Mucosa of descending colon (tissue), 3 donors: ENCODE data around the gene SLAIN1. TPM values are rescaled to one million over a fixed set of nuclear protein-coding genes. Genes with fewer than 3 reads are reported as not detected.

ENCODE experiments used
- ATAC-seq: fragments of 200-7000 bp; cut with Tn5 transposase; one replicate; pipeline ENCODE4 v1.9.1; 2020; ENCODE audit warnings: mild to moderate bottlenecking, moderate library complexity
- DNase-seq, 3 donors: peaks; one replicate each; pipeline ENCODE4 v3.0.0-alpha.2; 2020
- H3K36me3 ChIP-seq: fragments of 200-600 bp; one replicate; pipeline ENCODE4 v1.8.0; 2021; ENCODE audit warnings: low read depth, mild to moderate bottlenecking
- H3K4me1 ChIP-seq: fragments of 200-600 bp; one replicate; pipeline ENCODE4 v1.8.0; 2021; ENCODE audit warnings: low read depth, mild to moderate bottlenecking
- H3K4me3 ChIP-seq: fragments of 200-600 bp; one replicate; pipeline ENCODE4 v1.8.0; 2021; ENCODE audit warnings: mild to moderate bottlenecking
- H3K9me3 ChIP-seq: fragments of 200-600 bp; one replicate; pipeline ENCODE4 v1.8.0; 2021; ENCODE audit warnings: mild to moderate bottlenecking
- intact Hi-C, 2 donors: fragments of 100-400 bp; cut with DNase I in 1 of 2; cut with micrococcal nuclease in 1 of 2; formaldehyde crosslinking; loops; one replicate each; pipeline versions ENCODE4 v1.11.0 to v1.11.1; 2022; cut with DNase I, micrococcal nuclease
- total RNA-seq, 3 donors: library from RNA; stranded (reverse); fragmentation: NEBNext Ultra II Directional in 2 of 3; extraction: Animal tissue kit (Norgen Biotek cat#: 25700) in 2 of 3; gene quantifications; one replicate each; pipeline versions ENCODE4 v1.2.1 to v1.2.4, GENCODE V29; 2021 to 2023
- TF ChIP-seq, protein P1 (sequence below): fragments of 200-600 bp; IDR thresholded peaks from one replicate; pipeline ENCODE4 v1.8.0; 2022; ENCODE audit warnings: antibody characterized with exemption, mild to moderate bottlenecking
- donor health status: DM: no; HTN: no; CAD: no; lungs with moderate emphysema.
- donor health status: DM: no; HTN: no; CAD: no.
- donor health status: DM: no; HTN: yes; CAD: no.

The SLAIN1 gene
- total RNA-seq, 3 donors from 2014 or later: 1.6 to 10.3 (median 2.9) TPM

DNA sequence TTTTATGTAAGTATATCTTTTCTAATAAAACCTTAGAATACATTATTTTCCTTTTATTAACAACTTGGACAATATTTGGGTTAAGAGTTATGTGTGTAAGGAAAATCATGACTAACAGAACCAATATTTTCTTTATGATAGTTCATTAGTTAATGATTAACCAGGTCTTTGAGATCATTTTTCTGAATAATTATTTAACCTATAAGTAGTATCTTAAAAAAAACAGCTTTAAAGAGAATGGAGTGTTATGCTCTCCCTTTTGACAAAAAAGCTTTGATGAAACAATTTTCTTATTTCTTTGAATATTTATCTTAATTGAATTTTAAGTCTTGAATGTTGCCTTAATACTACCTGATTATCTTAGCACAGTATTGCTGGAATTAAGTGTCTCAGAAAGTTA, 3.8 kb downstream of the SLAIN1 start:
- ATAC-seq (no peak), DNase-seq (no peak)
- peaks cover 11% of the 10 kb centered on the region for H3K4me1 ChIP-seq
- TF ChIP-seq, protein P1, sequence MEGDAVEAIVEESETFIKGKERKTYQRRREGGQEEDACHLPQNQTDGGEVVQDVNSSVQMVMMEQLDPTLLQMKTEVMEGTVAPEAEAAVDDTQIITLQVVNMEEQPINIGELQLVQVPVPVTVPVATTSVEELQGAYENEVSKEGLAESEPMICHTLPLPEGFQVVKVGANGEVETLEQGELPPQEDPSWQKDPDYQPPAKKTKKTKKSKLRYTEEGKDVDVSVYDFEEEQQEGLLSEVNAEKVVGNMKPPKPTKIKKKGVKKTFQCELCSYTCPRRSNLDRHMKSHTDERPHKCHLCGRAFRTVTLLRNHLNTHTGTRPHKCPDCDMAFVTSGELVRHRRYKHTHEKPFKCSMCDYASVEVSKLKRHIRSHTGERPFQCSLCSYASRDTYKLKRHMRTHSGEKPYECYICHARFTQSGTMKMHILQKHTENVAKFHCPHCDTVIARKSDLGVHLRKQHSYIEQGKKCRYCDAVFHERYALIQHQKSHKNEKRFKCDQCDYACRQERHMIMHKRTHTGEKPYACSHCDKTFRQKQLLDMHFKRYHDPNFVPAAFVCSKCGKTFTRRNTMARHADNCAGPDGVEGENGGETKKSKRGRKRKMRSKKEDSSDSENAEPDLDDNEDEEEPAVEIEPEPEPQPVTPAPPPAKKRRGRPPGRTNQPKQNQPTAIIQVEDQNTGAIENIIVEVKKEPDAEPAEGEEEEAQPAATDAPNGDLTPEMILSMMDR: no peak
- no peak overlapping the region for H3K4me3 ChIP-seq
- intact Hi-C loops: no loop called here
- no peaks in the 10 kb centered on the region for H3K9me3 ChIP-seq
- no peaks in the 10 kb centered on the region for H3K36me3 ChIP-seq

DNA sequence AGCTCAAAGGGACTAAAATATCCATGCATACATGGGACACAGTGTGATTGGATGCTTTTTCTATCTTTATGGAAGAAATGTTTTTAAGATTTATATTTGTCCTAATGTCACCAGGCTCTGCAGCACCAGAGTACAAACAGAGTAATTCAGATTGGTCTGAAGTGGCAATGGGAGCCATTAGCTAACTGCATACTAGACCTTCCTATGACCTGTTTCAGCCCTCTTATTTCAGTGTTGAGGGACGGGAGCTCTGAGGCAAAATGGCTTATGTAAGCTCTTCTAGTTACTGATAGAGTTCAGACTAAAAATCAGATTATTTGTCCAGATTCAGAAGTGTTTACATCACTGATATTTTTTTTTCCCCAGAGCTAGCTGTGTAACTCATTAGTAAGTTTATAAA, 4.9 kb downstream of the SLAIN1 start:
- TF ChIP-seq, protein P1: no peak
- intact Hi-C loops: no loop called here
- DNase-seq (no peak), ATAC-seq (no peak)
- Histone ChIP-seq H3K4me1 (peaks cover 4% of the 10 kb centered on the region), H3K4me3 (no peak overlapping the region), H3K36me3 (no peaks in the 10 kb centered on the region), H3K9me3 (no peaks in the 10 kb centered on the region)

DNA sequence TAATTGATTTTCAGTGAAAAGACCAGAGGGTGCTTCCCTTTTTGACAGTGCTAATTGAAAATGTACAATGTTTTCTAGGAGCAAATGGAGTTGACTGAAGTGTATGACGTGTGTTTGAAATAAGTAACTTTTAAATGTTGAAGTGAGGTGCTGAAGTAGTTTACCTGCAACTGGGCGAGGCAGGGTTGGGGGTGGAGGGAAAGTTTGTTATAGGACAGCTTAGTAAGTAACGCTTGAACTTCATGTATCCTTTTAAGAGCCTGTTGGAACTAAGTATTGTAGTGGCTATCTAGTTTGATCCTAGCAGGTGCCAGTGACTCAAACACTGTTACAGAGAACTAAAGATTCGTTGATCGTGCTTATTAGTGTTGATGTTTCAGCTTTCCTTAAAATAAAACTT, 5.9 kb downstream of the SLAIN1 start:
- Histone ChIP-seq H3K36me3 (no peaks in the 10 kb centered on the region), H3K4me1 (peaks cover 4% of the 10 kb centered on the region), H3K9me3 (no peaks in the 10 kb centered on the region), H3K4me3 (no peak overlapping the region)
- no peak for ATAC-seq
- no peak for DNase-seq
- TF ChIP-seq, protein P1: no peak
- intact Hi-C loops: no loop called here

DNA sequence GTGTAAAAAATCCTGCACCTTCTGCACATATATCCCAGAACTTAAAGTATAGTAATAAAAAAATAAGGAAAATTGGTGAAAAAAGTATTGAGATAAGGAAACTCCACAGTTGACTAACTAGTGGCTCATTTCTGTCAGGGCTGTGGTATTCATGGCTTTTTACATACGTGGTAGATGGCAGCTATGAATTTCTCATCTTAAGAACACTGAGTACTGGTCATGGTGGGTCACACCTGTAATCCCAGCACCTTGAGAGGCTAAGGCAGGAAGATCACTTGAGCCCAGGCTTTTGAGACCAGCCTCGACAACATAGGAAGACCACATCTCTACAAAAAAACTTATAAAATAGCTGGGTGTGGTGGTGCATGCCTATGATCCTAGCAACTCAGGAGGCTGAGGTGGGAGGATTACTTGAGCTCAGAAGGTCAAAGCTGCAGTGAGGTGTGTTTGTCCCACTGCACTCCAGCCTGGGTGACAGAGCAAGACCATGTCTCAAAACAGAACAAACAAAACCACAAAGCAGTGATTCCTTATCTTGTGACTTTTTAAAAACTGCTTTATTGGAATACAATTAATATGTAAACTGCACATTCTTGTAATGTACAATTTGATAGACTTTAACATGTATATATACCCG, 16.8 kb downstream of the SLAIN1 start:
- TF ChIP-seq, protein P1: no peak
- no peaks in the 10 kb centered on the region for H3K36me3 ChIP-seq
- no peaks in the 10 kb centered on the region for H3K4me1 ChIP-seq
- H3K4me3 ChIP-seq: no peak overlapping the region
- DNase-seq (no peak), ATAC-seq (no peak)
- peaks cover 7% of the 10 kb centered on the region for H3K9me3 ChIP-seq
- intact Hi-C loops: no loop called here

DNA sequence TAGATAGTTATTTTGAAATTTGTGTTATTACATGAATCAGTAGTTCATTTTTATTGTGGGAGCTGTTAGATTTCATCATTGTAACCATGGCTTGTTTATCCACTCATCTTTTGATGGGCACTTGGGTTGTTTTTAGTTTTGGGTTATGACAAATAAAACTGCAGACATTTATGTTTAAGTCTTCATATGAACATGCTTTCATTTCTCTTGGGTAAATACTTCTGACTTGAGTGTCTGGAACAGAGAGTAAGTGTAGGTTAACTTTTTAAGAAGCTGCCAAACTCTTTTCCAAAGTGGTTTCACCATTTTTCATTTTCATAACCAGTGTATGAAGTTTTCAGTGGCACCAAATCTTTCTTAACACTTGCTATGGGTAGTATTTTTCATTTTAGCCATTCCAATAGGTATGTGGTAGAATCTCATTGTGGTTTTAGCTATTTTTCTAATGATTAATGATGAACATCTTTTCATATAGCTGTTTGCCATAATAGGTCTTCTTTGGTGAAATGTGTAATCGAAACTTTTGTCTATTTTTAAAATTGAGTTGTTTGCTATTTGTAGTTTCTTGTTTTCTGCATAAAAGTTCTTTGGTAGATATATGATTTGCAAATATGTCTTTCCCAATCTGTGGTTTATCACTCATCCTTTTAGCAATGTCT, 17.9 kb downstream of the SLAIN1 start:
- Histone ChIP-seq H3K9me3 (peaks cover 7% of the 10 kb centered on the region), H3K36me3 (no peaks in the 10 kb centered on the region), H3K4me3 (no peak overlapping the region), H3K4me1 (no peaks in the 10 kb centered on the region)
- intact Hi-C loops: no loop called here
- TF ChIP-seq, protein P1: no peak
- ATAC-seq (no peak), DNase-seq (no peak)
